ENCODE data around the gene ERGIC1. TPM values are rescaled to one million over a fixed set of nuclear protein-coding genes. Genes with fewer than 3 reads are reported as not detected.

Gene ERGIC1
- total and polyA plus RNA-seq, 4 donors: 46.2 to 110 (median 88.6) TPM

DNA sequence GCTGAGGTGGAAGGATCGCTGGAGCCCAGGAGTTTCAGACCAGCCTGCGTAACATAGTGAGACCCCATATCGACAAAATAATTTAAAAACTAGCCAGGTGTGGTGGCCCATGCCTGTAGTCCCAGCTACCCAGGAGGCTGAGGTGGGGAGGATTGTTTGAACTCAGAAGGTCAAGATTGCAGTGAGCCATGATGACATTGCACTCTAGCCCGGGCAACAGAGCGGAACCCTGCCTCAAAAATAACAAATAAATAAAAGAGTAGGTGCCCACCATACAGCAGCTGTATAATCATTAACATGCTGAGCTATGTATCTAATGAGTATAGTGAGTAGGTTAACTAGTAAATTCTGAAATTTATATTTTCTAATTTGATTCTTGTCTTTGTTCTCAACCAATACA is 138.5 kb downstream of the ERGIC1 start:
- 66% methylated on average over 3 of the region's 5 CpGs for WGBS (ENCODE audit: insufficient coverage)

GRCh38 chr5:172973127-172973916 is 139.3 kb downstream of the ERGIC1 start:
- Histone ChIP-seq H3K4me3 (ENCODE audit: low read depth, low read length) (no peak overlapping the region), H3K27ac (ENCODE audit: low read depth, low read length) (no peak overlapping the region), H3K36me3 (ENCODE audit: control insufficient read depth, insufficient read depth, low read length) (peaks cover 12% of the 10 kb centered on the region), H3K4me1 (ENCODE audit: control insufficient read depth, insufficient read depth, low read length) (no peaks in the 10 kb centered on the region), H3K27me3 (ENCODE audit: control insufficient read depth, insufficient read depth, low read length) (no peaks in the 10 kb centered on the region), H3K9me3 (ENCODE audit: control insufficient read depth, insufficient read depth, low read length) (no peaks in the 10 kb centered on the region)
- no peak for DNase-seq (ENCODE audit: low read depth in 4 of 6, low spot score in 6 of 6)
- 80% methylated on average over 3 of the region's 3 CpGs for WGBS (ENCODE audit: insufficient coverage)

More for the DNA sequence above, 138.5 kb downstream of the ERGIC1 start:
- H3K27ac ChIP-seq (ENCODE audit: low read depth, low read length): no peak overlapping the region
- peaks cover 12% of the 10 kb centered on the region for H3K36me3 ChIP-seq (ENCODE audit: control insufficient read depth, insufficient read depth, low read length)
- H3K9me3 ChIP-seq (ENCODE audit: control insufficient read depth, insufficient read depth, low read length): no peaks in the 10 kb centered on the region
- DNase-seq (ENCODE audit: low read depth in 4 of 6, low spot score in 6 of 6): no peak
- no peaks in the 10 kb centered on the region for H3K27me3 ChIP-seq (ENCODE audit: control insufficient read depth, insufficient read depth, low read length)
- no peaks in the 10 kb centered on the region for H3K4me1 ChIP-seq (ENCODE audit: control insufficient read depth, insufficient read depth, low read length)
- no peak overlapping the region for H3K4me3 ChIP-seq (ENCODE audit: low read depth, low read length)

DNA sequence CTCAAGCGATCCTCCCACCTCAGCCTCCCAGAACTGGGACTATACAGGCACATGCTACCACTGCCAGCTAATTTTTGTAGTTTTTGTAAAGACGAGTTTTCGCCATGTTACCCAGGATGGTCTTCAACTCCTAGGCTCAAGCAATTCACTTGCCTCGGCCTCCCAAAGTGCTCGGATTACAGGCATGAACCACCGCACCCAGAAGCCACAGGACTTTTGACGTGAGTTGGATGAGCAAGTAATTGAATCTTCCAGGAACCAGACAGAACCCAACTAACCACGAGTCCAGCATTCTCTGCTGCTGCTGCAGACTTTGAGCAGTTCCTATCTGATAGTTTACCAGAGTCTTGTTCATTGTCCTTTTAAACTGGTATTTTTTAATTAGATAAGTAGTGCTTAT is 139.9 kb downstream of the ERGIC1 start:
- Histone ChIP-seq H3K9me3 (ENCODE audit: control insufficient read depth, insufficient read depth, low read length) (no peaks in the 10 kb centered on the region), H3K27me3 (ENCODE audit: control insufficient read depth, insufficient read depth, low read length) (no peaks in the 10 kb centered on the region), H3K36me3 (ENCODE audit: control insufficient read depth, insufficient read depth, low read length) (peaks cover 6% of the 10 kb centered on the region), H3K4me3 (ENCODE audit: low read depth, low read length) (no peak overlapping the region), H3K4me1 (ENCODE audit: control insufficient read depth, insufficient read depth, low read length) (no peaks in the 10 kb centered on the region), H3K27ac (ENCODE audit: low read depth, low read length) (no peak overlapping the region)
- DNase-seq (ENCODE audit: low read depth in 4 of 6, low spot score in 6 of 6): no peak
- WGBS (ENCODE audit: insufficient coverage): 90% methylated on average over 6 of the region's 8 CpGs

GRCh38 chr5:172975289-172975688 is 141.2 kb downstream of the ERGIC1 start:
- no peak overlapping the region for H3K27ac ChIP-seq (ENCODE audit: low read depth, low read length)
- H3K36me3 ChIP-seq (ENCODE audit: control insufficient read depth, insufficient read depth, low read length): no peaks in the 10 kb centered on the region
- H3K9me3 ChIP-seq (ENCODE audit: control insufficient read depth, insufficient read depth, low read length): no peaks in the 10 kb centered on the region
- no peak overlapping the region for H3K4me3 ChIP-seq (ENCODE audit: low read depth, low read length)
- whole genome bisulfite sequencing (ENCODE audit: insufficient coverage): 100% methylated on average over 3 of the region's 11 CpGs
- no peaks in the 10 kb centered on the region for H3K27me3 ChIP-seq (ENCODE audit: control insufficient read depth, insufficient read depth, low read length)
- no peak for DNase-seq (ENCODE audit: low read depth in 4 of 6, low spot score in 6 of 6)
- H3K4me1 ChIP-seq (ENCODE audit: control insufficient read depth, insufficient read depth, low read length): no peaks in the 10 kb centered on the region

- no peak overlapping the region for H3K27ac ChIP-seq (ENCODE audit: low read depth, low read length)
- 100% methylated on average over 1 of the region's 4 CpGs for WGBS (ENCODE audit: insufficient coverage)
- no peaks in the 10 kb centered on the region for H3K27me3 ChIP-seq (ENCODE audit: control insufficient read depth, insufficient read depth, low read length)
- H3K9me3 ChIP-seq (ENCODE audit: control insufficient read depth, insufficient read depth, low read length): no peaks in the 10 kb centered on the region
- no peak overlapping the region for H3K4me3 ChIP-seq (ENCODE audit: low read depth, low read length)
- no peaks in the 10 kb centered on the region for H3K36me3 ChIP-seq (ENCODE audit: control insufficient read depth, insufficient read depth, low read length)
- no peak for DNase-seq (ENCODE audit: low read depth in 4 of 6, low spot score in 6 of 6)
- peaks cover 6% of the 10 kb centered on the region for H3K4me1 ChIP-seq (ENCODE audit: control insufficient read depth, insufficient read depth, low read length)
Measured at GRCh38 chr5:172979778-172980177, 145.7 kb downstream of the ERGIC1 start.

GRCh38 chr5:172981931-172982330 is 147.9 kb downstream of the ERGIC1 start:
- Histone ChIP-seq H3K27me3 (ENCODE audit: control insufficient read depth, insufficient read depth, low read length) (no peaks in the 10 kb centered on the region), H3K9me3 (ENCODE audit: control insufficient read depth, insufficient read depth, low read length) (no peaks in the 10 kb centered on the region), H3K4me1 (ENCODE audit: control insufficient read depth, insufficient read depth, low read length) (peaks cover 9% of the 10 kb centered on the region), H3K36me3 (ENCODE audit: control insufficient read depth, insufficient read depth, low read length) (peaks cover 3% of the 10 kb centered on the region), H3K27ac (ENCODE audit: low read depth, low read length) (no peak overlapping the region), H3K4me3 (ENCODE audit: low read depth, low read length) (no peak overlapping the region)
- no peak for DNase-seq (ENCODE audit: low read depth in 4 of 6, low spot score in 6 of 6)
- 100% methylated on average over 2 of the region's 7 CpGs for WGBS (ENCODE audit: insufficient coverage)

DNA sequence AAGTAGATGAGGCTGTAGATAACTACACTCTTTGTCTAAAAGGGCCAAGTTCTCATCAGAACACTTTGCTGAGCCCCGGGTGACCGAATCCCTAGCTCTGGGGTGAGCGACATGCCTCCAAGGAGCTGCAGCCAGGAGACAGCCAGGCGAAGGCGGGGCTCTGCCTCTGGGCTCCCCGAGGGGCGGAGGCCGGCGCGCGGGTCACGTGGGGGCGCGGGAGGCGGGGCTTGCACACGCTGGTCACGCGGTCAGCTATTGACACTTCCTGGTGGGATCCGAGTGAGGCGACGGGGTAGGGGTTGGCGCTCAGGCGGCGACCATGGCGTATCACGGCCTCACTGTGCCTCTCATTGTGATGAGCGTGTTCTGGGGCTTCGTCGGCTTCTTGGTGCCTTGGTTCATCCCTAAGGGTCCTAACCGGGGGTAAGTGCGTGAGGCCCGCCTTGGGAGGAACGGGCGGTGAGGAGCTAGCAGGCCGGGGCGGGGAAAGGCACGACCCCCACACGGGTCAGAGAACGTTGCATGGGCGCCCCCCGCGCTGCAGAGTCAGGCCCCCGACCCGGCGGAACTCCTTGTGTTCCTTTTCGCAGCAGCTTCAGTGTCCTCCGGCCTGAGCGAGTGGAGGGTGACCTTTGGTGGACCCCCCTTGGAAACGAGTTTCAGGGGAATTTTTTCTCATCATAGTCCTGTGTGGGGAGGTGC is 149.6 kb downstream of the ERGIC1 start, which contains the start of gene ATP6V0E1:
TSS of gene ATP6V0E1 (plus strand) at position 230 of the 702 bp plus-strand sequence. CDS start at position 320, 90 bp downstream.
- under 1% methylated on average over 49 of the region's 49 CpGs for WGBS (ENCODE audit: insufficient coverage)
- Histone ChIP-seq H3K27me3 (ENCODE audit: control insufficient read depth, insufficient read depth, low read length) (no peaks in the 10 kb centered on the region), H3K9me3 (ENCODE audit: control insufficient read depth, insufficient read depth, low read length) (no peaks in the 10 kb centered on the region), H3K27ac (ENCODE audit: low read depth, low read length) (peak within 1 kb of the TSS; percentile 95), H3K4me3 (ENCODE audit: low read depth, low read length) (peak within 1 kb of the TSS; percentile 95), H3K4me1 (ENCODE audit: control insufficient read depth, insufficient read depth, low read length) (peaks cover 9% of the 10 kb centered on the region), H3K36me3 (ENCODE audit: control insufficient read depth, insufficient read depth, low read length) (peaks cover 7% of the 10 kb centered on the region)
- peak; percentile 79 to 97 (median 87) for DNase-seq (ENCODE audit: low read depth in 4 of 6, low spot score in 6 of 6)

DNA sequence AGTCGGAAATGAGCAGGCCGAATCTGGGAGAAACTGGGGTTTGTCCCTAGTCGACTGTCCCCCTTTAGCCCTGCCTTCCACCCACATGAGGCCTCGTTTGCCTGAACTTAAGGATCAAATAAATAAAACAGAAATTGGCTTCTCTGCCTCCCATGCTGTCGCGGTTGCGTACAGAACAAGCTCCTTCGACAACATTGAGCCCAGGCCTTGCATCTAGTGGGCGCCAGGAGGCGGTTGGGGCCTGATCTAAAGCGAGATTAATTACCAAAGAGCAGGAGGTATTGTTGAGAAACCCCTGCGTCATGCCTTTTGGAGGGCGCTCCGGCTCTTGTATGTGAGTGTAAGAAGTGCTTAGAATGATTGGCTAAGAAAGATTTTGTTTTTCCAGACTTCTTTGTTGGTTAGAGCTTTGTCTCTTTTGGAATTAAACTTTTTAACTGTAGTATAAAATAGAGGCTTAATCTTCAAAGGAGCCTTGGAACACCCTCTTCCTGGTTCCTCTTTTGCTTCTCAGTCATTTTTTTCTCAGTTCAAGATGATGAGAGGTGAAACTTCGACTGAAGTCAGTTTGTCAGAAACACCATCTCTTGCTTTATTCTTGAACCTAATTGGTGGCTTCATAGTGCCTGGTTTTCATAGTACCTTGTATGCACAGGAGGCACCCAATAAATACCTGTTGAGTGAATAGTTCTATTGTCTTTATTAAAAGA is 150.3 kb downstream of the ERGIC1 start:
- DNase-seq (ENCODE audit: low read depth in 4 of 6, low spot score in 6 of 6): peak in 2 of 6 donors; percentile 85 to 87
- Histone ChIP-seq H3K4me3 (ENCODE audit: low read depth, low read length) (peak overlapping the region; percentile 95), H3K27me3 (ENCODE audit: control insufficient read depth, insufficient read depth, low read length) (no peaks in the 10 kb centered on the region), H3K4me1 (ENCODE audit: control insufficient read depth, insufficient read depth, low read length) (peaks cover 9% of the 10 kb centered on the region), H3K27ac (ENCODE audit: low read depth, low read length) (peak overlapping the region; percentile 95), H3K9me3 (ENCODE audit: control insufficient read depth, insufficient read depth, low read length) (no peaks in the 10 kb centered on the region), H3K36me3 (ENCODE audit: control insufficient read depth, insufficient read depth, low read length) (peaks cover 9% of the 10 kb centered on the region)
- WGBS (ENCODE audit: insufficient coverage): 0% methylated on average over 11 of the region's 15 CpGs

DNA sequence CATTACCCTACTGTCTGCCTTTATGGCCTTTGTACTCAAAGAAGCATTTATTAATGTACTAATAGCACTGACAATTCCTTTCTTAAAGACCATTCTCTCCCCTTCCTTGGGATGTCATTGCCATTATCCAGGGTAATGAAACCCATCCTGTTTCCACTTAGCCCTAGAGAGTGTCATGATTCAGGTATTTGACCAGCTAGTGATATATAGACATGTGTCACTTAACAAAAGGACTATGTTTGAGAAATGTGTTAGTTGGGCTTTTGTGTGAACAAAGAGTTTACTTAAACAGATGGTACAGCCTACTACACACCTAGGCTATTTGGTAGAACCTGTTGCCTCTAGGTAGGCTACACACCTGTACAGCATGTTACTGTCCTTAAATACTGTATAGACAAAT is 151.5 kb downstream of the ERGIC1 start:
- Histone ChIP-seq H3K4me1 (ENCODE audit: control insufficient read depth, insufficient read depth, low read length) (peaks cover 9% of the 10 kb centered on the region), H3K36me3 (ENCODE audit: control insufficient read depth, insufficient read depth, low read length) (peaks cover 11% of the 10 kb centered on the region), H3K4me3 (ENCODE audit: low read depth, low read length) (no peak overlapping the region), H3K9me3 (ENCODE audit: control insufficient read depth, insufficient read depth, low read length) (no peaks in the 10 kb centered on the region), H3K27me3 (ENCODE audit: control insufficient read depth, insufficient read depth, low read length) (no peaks in the 10 kb centered on the region), H3K27ac (ENCODE audit: low read depth, low read length) (no peak overlapping the region)
- DNase-seq (ENCODE audit: low read depth in 4 of 6, low spot score in 6 of 6): no peak
